HepG2 (cell line): ENCODE measurements around the gene KRTAP5-6. TPM values are rescaled to one million over a fixed set of nuclear protein-coding genes. Genes with fewer than 3 reads are reported as not detected.

Experiments used
- ERF ChIP-seq: IDR thresholded peaks from 2 replicates; pipeline ENCODE4 v1.6.1; 2018; ENCODE audit warnings: missing biosample characterization, missing genetic modification reagents
- KDM1A ChIP-seq: IDR thresholded peaks from 2 replicates; pipeline ENCODE4 v1.6.1; 2016; ENCODE audit warnings: missing compliant biosample characterization
- KDM3A ChIP-seq: IDR thresholded peaks from 2 replicates; pipeline ENCODE4 v1.6.1; 2018; ENCODE audit warnings: low read depth, missing compliant biosample characterization
- MTF2 ChIP-seq: sonication (generic); formaldehyde crosslinking; IDR thresholded peaks from 2 replicates; pipeline ENCODE4 v1.5.0; 2020; ENCODE audit warnings: missing genetic modification reagents, borderline replicate concordance
- MYPOP ChIP-seq: sonication (generic); formaldehyde crosslinking; IDR thresholded peaks from 2 replicates; pipeline ENCODE4 v1.8.1; 2023; ENCODE audit warnings: mild to moderate bottlenecking, moderate library complexity, missing genetic modification reagents
- NR2F6 ChIP-seq, 2 experiments: IDR thresholded peaks; 2 replicates each; pipeline ENCODE4 v1.6.1; 2016; ENCODE audit warnings: antibody characterized with exemption in 1 of 2, mild to moderate bottlenecking in 1 of 2
- RXRB ChIP-seq: IDR thresholded peaks from 2 replicates; pipeline ENCODE4 v1.6.1; 2016; ENCODE audit warnings: borderline replicate concordance, missing genetic modification reagents, missing compliant biosample characterization
- SALL2 ChIP-seq: sonication (generic); formaldehyde crosslinking; IDR thresholded peaks from 2 replicates; pipeline ENCODE4 v1.8.1; 2023; ENCODE audit warnings: mild to moderate bottlenecking, missing genetic modification reagents, inconsistent platforms
- SIN3A ChIP-seq: IDR thresholded peaks from 2 replicates; pipeline ENCODE4 v1.6.1; 2011; ENCODE audit warnings: low read depth, mild to moderate bottlenecking, control low read depth, low read length, borderline replicate concordance
- SIN3B ChIP-seq: fragments of 150-350 bp; IDR thresholded peaks from 2 replicates; pipeline ENCODE4 v1.6.1; 2014; ENCODE audit warnings: low read length
- SIX4 ChIP-seq: sonication (generic); formaldehyde crosslinking; IDR thresholded peaks from 2 replicates; pipeline ENCODE4 v1.4.0; 2020; ENCODE audit warnings: missing genetic modification reagents
- TEAD3 ChIP-seq: optimal IDR thresholded peaks from 2 replicates; pipeline ENCODE3; 2016; ENCODE audit warnings: borderline replicate concordance
- ZFAT ChIP-seq: sonication (generic); formaldehyde crosslinking; conservative IDR thresholded peaks from 2 replicates; pipeline ENCODE4 v1.8.1; 2023; ENCODE audit warnings: missing genetic modification reagents, inconsistent platforms
- ZMYM4 ChIP-seq: sonication (generic); formaldehyde crosslinking; IDR thresholded peaks from 2 replicates; pipeline ENCODE4 v1.8.1; 2023; ENCODE audit warnings: mild to moderate bottlenecking, missing genetic modification reagents
- ZNF121 ChIP-seq: sonication (generic); formaldehyde crosslinking; IDR thresholded peaks from 2 replicates; pipeline ENCODE4 v1.5.0; 2020; ENCODE audit warnings: mild to moderate bottlenecking, missing genetic modification reagents
- ZNF263 ChIP-seq: sonication (generic); formaldehyde crosslinking; IDR thresholded peaks from 2 replicates; pipeline ENCODE4 v1.4.0; 2020; ENCODE audit warnings: missing genetic modification reagents
- ZNF407 ChIP-seq: sonication (generic); formaldehyde crosslinking; IDR thresholded peaks from one replicate; pipeline ENCODE4 v1.5.1; 2020; ENCODE audit warnings: mild to moderate bottlenecking, missing genetic modification reagents; ENCODE audit errors: not compliant biosample characterization
- ZNF501 ChIP-seq: sonication (generic); formaldehyde crosslinking; IDR thresholded peaks from 2 replicates; pipeline ENCODE4 v1.5.1; 2020; ENCODE audit warnings: mild to moderate bottlenecking, moderate library complexity, missing genetic modification reagents
- ZNF879 ChIP-seq: sonication (generic); formaldehyde crosslinking; IDR thresholded peaks from 2 replicates; pipeline ENCODE4 v1.8.1; 2023; ENCODE audit warnings: missing genetic modification reagents
- polyA plus RNA-seq, 8 experiments: library from polyadenylated mRNA; depleted of rRNA in 3 of 8; stranded (reverse) in 7 of 8; unstranded in 1 of 8; fragments of >200 nt; fragmentation: Illumina TruSeq in 4 of 8; extraction: Trizol in 4 of 8; gene quantifications; 2 replicates each; pipeline versions ENCODE4 v1.2.1 to v1.2.3, GENCODE V29; 2011 to 2016; ENCODE audit warnings: low read depth in 4 of 8, missing spikeins in 1 of 8, mixed read lengths in 1 of 8; ENCODE audit not compliant: insufficient read depth in 1 of 8
- total RNA-seq, 5 experiments: library from RNA; depleted of rRNA; stranded (reverse); fragments of >200 nt; fragmentation: Illumina TruSeq; extraction: Trizol; gene quantifications; 2 replicates each; pipeline ENCODE4 v1.2.3, GENCODE V29; 2016; ENCODE audit warnings: low read depth in 1 of 5
- TF ChIP-seq, protein P1 (sequence below): sonication (generic); formaldehyde crosslinking; IDR thresholded peaks from 2 replicates; pipeline ENCODE4 v1.5.0; 2020; ENCODE audit warnings: mild to moderate bottlenecking, missing genetic modification reagents, moderate library complexity

The KRTAP5-6 gene
- total and polyA plus RNA-seq, 2 of the 13 experiments (the other 11 are each of a cell fraction or from before 2014, with no cell fraction given) = not detected

DNA sequence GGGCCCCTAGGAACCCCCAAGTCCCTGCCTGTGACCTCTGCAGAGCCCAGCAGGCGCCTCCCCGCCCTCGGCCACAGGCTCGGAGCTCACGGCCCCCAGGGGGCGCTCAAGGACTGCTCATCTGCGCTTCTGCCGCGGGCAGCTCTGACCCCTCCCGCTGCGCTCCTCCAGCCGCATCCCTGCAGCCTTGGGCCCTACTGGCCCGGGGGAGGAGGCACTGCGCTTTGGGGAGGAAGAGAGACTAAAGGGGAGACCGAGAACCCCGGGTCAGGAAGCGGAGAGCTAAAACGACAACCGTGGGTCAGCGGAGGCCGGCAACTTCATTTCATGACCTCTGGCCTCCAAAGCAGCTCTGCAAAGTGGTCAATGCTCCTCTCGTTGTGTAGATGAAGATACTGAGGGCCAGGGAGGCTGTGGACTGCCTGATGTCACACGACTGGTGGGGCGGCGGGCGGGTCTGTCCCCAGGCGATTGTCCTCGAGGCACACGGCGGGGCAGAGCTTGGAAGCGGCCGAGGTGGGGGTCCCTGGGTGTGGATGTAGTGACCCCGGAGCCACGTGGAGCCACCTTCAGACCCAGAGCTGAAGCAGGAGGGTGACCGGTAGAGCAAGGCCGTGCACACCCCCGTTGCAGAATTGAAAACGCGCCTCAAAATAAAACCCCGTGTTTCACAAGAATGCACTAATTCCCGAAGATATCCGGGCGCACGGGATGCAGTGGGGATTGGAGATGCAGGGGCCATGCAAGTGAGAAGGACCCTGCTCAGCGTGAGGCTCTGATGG lies 2.7 kb upstream of the KRTAP5-6 start (continued):
- TF ChIP-seq SALL2 (CRISPR knock-in tag) (0 out of 2 replicates have a peak, but pooled peaks have one; percentile 70), ZFAT (no peak), RXRB (peak; percentile 74), KDM3A (peak; percentile 89), ZMYM4 (CRISPR knock-in tag) (peak; percentile 42; the same call in 1 of the 2 replicates), ZNF407 (CRISPR knock-in tag) (peak; percentile 9), KDM1A (CRISPR knock-in tag) (no peak), NR2F6 (IDR thresholded peaks at IDR 0.05) (no peak), NR2F6 (CRISPR knock-in tag; IDR thresholded peaks at IDR 0.05) (peak; percentile 87), SIN3A (no peak), ZNF121 (CRISPR knock-in tag) (no peak), ERF (CRISPR knock-in tag) (peak; percentile 71; the same call in 1 of the 2 replicates), ZNF879 (no peak), TEAD3 (peak; percentile 70), ZNF501 (CRISPR knock-in tag) (peak; percentile 42; the same call in 1 of the 2 replicates), SIN3B (no peak), SIX4 (no peak), MYPOP (peak; percentile 54; the same call in 1 of the 2 replicates), ZNF263 (CRISPR knock-in tag) (peak; percentile 96), MTF2 (CRISPR knock-in tag) (no peak)
- TF ChIP-seq, protein P1, sequence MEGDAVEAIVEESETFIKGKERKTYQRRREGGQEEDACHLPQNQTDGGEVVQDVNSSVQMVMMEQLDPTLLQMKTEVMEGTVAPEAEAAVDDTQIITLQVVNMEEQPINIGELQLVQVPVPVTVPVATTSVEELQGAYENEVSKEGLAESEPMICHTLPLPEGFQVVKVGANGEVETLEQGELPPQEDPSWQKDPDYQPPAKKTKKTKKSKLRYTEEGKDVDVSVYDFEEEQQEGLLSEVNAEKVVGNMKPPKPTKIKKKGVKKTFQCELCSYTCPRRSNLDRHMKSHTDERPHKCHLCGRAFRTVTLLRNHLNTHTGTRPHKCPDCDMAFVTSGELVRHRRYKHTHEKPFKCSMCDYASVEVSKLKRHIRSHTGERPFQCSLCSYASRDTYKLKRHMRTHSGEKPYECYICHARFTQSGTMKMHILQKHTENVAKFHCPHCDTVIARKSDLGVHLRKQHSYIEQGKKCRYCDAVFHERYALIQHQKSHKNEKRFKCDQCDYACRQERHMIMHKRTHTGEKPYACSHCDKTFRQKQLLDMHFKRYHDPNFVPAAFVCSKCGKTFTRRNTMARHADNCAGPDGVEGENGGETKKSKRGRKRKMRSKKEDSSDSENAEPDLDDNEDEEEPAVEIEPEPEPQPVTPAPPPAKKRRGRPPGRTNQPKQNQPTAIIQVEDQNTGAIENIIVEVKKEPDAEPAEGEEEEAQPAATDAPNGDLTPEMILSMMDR (CRISPR knock-in tag) = peak; percentile 99
